Stimulated activated CD8-positive, alpha-beta memory T cell treated with anti-CD3 and anti-CD28 coated beads, Interleukin-15, amount 100 ng/mL, for 24 hours (primary cell): Measurements from ENCODE around the gene RXFP3.

ENCODE experiments used
- DNase-seq: peaks from one replicate; pipeline ENCODE4 v3.0.0-alpha.2; 2020; ENCODE audit warnings: low read depth

Gene RXFP3

DNA sequence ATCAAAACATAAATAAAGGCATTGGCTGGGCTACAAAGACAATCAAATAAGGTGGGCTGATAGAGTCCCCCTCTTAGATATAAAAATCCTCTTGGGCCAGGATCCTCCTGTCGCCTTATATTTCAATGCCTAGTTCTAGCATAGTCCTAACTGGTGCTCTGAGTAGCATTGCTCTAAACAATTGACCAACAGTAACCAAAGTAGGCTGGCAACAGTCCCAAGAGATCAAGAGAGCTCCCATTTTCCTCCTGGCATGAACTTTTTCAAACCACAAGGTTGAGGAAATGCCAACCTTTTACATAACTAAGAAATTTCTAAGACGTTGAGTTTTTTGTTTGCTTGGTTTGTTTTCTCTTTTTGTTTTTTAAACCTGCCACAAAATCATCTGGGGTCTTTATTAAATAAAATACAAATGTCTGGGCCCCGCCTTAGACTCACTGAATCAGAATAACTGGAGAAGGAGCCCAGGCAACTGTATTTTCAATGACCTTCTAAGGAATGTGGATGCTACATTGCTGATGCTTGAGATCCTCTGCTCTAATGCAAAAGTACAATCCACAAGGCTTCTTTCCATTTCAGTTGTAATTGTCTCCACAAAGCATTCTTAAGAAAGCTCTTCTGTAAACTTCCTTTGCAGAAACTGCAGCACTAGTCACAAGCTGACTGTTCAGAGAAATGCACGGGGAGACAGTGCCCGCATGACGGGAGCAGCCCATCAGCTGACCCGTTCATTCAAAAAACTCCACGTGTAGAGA, 45.4 kb downstream of the RXFP3 start:
- DNase-seq: no peak

DNA sequence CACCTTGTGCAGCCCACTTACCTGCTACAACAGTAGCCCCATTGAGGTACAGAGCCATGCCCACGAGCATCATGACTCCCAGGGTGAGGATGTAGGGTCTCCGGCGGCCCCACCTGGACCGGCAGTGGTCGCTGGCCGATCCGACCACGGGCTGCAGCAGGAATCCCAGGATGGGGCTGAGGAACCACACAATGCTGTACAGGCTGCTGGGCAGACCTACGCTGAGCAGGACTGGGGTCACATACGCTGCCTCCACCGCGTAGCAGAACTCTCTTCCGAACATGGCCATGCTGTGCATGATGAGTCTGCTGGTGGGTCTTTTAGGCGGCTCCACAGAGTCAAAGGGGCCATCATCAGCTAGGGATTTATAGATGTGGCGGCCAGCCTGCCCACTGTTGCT, 48.0 kb downstream of the RXFP3 start:
- DNase-seq: no peak

DNA sequence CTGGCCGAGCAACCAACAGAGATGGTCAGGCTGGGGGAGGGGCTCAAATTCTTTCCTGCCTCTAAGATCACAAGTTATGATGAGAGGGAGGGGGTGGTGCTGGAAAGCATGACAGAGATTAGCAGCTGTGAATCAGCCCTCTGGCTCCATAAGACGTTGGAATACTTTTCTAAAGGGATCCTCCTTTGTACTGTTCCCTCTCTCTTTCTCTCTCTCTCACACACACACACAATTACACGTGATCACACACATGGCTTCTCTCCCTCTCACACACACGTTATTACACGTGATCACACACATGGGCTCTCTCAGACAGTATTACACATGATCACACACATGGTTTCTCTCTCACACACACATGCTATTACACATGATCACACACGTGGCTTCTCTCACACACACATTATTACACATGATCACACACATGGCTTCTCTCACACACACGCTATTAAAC, 48.5 kb downstream of the RXFP3 start, which contains the start of gene SLC45A2:
TSS of gene SLC45A2 (minus strand) at position 23 of the 454 bp plus-strand sequence. CDS start 110 bp downstream, outside the sequence.
- no peak for DNase-seq

DNA sequence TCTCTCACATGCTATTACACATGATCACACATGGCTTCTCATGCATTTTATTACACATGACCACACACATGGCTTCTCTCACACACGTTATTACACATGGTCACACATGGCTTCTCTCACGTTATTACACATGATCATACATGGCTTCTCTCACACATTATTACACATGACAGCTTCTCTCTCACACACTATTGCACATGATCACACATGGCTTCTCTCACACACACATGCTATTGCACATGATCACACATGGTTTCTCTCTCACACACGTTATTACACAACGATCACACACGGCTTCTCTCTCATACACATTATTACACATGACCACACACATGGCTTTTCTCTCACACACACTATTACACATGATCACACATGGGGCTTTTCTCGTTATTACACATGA, 49.3 kb downstream of the RXFP3 start:
- DNase-seq: no peak
